HG02678 (cell line): ENCODE data around the gene GPR132.
A peak's percentile ranks its signal among the peaks of the same experiment; 100 is the strongest.
"Not testable (repeated sequence)": the region's sequence is repeated elsewhere in the genome, so short reads cannot be mapped to it uniquely, and the experiment has no call there.

Experiments
- ATAC-seq: cut with Tn5 transposase; IDR thresholded peaks from one replicate; pipeline ENCODE4 v1.9.1; 2021; ENCODE audit warnings: mild to moderate bottlenecking, moderate library complexity; ENCODE audit not compliant: unreplicated experiment

The GPR132 gene

GRCh38 chr14:105065280-105066228 is at the start of gene GPR132:
TSS of gene GPR132 (minus strand) at chr14:105065430. CDS start at chr14:105055420, 10,010 bp downstream.
- ATAC-seq: peak; percentile 55

DNA sequence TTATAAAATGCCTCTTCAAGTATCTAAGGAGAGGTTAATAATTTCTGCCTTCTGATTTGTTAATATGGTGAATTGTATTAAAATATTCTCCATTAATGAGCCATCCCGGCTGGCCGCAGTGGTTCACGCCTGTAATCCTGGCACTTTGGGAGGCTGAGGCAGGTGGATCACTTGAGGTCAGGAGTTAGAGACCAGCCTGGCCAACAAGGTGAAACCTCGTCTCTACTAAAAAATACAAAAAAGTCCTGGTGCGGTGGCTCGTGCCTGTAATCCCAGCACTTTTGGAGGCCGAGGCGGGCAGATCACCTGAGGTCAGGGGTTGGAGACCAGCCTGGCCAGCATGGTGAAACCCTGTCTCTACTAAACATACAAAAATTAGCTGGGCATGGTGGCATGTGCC is 44.0 kb upstream of the GPR132 start:
- ATAC-seq: not testable (repeated sequence)

GRCh38 chr14:105108516-105108864 is 43.3 kb upstream of the GPR132 start:
- ATAC-seq: no peak

DNA sequence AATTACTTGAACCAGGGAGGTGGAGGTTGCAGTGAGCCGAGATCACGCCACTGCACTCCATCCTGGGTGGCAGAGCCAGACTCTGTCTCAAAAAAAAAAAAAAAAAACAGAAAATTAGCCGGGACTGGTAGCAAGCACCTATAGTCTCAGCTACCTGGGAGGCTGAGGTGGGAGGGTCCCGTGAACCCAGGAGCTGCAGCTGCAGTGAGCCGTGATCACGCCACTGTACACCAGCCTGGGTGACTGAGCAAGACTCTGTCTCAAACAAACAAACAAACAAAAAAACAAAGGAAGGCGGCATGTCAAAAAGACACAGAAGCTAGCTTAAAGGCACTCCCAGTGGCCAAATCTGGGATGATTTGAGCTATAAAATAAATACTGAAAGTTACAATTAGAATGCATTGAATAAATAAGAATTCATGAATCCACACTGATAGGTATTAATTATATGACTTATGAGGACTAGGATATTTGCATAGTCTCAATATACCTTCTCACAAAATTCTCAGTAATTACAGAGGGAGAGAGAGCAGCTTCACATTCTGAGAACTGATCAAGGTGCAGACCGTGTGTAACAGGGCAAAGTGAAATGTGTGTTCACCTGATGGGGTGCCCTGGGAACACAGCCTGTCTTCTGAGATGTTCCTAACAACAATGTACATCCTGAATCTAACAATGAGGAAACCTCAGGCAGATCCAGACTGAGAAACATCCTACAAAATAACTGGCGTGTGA is 42.7 kb upstream of the GPR132 start:
- ATAC-seq: no peak

DNA sequence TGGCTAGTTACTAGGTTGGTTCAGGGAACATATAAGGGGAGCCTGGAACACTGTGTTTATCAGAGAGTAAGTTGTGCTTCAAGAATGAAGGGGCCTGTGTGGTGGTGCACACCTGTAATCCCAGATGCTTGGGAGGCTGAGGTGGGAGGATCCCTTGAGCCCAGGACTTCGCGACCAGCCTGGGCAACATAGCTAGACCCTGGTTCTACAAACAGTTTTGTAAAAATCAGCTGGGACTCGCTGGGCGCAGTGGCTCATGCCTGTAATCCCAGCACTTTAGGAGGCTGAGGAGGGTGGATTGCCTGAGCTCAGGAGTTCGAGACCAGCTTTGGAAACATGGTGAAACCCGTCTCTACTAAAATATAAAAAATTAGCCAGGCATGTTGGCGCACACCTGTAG is 42.1 kb upstream of the GPR132 start:
- ATAC-seq: no peak

GRCh38 chr14:105105158-105105557 is 39.9 kb upstream of the GPR132 start:
- ATAC-seq: no peak

DNA sequence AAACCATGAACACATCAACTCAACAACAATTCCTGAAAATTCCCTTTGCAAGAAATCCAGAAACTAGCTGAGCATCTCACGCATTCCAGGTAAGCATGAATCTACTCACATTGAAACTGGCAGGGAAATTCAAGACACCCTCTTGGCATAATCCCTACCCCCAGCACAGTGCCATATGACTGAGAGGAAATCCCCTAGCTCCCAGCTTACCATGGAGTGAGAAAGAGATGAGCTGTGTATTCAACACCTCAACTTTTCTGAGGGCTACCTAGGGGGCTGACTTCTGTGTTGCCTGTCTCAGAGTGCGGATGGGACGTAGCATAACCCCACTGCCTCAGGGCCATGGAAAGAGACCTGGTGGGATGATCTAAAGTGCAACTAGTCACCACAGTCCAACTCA is 37.7 kb upstream of the GPR132 start:
- ATAC-seq: no peak

- no peak for ATAC-seq
Measured at GRCh38 chr14:105102361-105102870, 37.2 kb upstream of the GPR132 start.

- no peak for ATAC-seq
Measured at GRCh38 chr14:105100910-105101309, 35.7 kb upstream of the GPR132 start.

- ATAC-seq: no peak
Measured at GRCh38 chr14:105099778-105100177, 34.5 kb upstream of the GPR132 start.

GRCh38 chr14:105098316-105098715 is 33.1 kb upstream of the GPR132 start:
- ATAC-seq: no peak

- no peak for ATAC-seq
Measured at GRCh38 chr14:105097794-105098127, 32.5 kb upstream of the GPR132 start.

DNA sequence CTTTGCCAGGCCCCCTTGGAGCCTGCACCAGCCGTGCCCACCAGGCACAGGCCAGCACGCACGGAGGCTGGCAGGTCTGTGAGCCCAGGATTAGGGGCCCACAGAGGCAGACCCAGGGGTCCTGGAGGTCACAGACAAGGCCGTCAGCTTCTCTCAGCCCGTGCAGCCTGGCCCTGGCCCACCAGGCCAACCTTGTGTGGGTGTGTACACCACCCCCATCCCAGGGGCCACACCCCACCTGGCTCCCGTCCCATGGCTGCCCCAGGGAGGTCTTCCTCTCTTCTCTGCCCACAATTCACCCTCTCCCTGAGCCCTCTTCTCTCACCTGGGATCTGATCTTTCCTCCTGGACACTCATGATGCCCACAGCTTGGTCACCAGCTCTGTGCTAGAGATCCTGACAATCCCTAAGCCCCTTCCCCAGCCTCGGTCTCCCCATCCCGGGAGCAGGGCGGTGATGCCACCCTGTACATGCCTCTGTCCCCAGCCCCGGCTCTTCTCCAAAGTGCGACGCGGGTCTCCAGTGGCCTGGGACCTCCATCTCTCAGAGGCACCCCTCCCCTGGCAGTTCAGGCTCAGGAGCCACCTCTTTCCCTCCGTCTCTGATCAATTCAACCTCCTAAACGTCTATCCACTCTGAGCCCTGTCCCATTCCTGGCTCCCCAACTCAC is 31.1 kb upstream of the GPR132 start:
- ATAC-seq: no peak

- no peak for ATAC-seq
Measured at GRCh38 chr14:105095236-105095805, 30.1 kb upstream of the GPR132 start.

GRCh38 chr14:105094193-105094907 is 29.1 kb upstream of the GPR132 start:
- ATAC-seq: no peak

DNA sequence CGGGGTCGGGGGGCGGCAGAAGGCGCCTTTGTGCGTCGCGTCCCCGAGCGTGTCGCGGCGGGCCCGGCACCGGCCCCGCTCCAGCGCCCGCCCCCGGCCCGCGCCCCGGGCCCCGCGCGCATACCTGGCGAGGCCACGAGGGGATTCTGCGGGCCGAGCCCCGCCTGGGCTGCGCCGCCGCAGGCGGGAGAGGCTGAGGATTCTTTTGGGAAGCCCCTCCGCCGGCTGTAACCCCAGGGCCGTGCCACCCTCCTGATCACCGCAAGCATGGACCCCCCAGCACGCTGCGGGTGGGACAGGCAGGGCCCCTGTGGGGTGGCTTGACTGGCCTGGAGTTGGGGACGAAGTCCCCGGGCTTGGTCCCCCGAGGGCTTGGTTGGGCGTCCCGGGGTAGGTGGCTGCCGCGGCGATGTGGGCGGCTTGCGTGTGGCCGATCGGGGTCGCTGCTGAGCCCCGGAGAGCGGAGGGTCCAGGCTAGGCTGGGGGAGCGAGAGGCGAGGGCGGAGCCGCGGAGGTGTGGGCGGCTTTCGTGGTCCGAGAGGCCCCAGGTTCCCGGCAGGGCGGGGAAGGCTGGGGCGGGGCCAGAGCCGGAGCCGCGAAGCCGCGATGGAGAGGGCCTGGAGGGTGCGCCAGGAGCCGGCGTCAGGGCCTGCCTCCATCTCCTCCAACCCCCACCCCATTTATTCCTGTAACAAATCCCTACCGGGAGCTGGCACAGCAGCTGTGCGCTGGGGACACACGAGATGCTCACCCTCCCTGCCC is 28.4 kb upstream of the GPR132 start:
- ATAC-seq: peak; percentile 57

DNA sequence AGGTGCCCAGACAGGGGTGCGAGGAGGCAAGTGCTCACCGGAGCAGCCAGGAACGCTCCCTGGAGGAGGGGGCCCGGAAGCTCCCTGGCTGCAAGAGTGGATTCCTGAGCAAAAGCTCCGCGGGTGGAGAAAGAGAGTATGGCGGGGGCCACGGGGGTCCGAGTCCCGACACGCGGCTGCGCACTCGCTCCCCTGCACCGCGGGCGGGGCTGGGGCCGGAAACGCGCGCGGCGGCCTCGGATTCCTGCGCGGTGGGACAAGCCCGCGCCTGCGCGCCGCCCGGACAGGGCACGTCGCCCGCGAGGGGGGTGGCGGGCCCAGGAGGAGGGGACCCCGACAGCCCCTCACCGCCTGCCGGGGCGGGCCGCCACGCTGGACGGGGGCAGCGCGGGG is 27.8 kb upstream of the GPR132 start:
- ATAC-seq: peak; percentile 28

DNA sequence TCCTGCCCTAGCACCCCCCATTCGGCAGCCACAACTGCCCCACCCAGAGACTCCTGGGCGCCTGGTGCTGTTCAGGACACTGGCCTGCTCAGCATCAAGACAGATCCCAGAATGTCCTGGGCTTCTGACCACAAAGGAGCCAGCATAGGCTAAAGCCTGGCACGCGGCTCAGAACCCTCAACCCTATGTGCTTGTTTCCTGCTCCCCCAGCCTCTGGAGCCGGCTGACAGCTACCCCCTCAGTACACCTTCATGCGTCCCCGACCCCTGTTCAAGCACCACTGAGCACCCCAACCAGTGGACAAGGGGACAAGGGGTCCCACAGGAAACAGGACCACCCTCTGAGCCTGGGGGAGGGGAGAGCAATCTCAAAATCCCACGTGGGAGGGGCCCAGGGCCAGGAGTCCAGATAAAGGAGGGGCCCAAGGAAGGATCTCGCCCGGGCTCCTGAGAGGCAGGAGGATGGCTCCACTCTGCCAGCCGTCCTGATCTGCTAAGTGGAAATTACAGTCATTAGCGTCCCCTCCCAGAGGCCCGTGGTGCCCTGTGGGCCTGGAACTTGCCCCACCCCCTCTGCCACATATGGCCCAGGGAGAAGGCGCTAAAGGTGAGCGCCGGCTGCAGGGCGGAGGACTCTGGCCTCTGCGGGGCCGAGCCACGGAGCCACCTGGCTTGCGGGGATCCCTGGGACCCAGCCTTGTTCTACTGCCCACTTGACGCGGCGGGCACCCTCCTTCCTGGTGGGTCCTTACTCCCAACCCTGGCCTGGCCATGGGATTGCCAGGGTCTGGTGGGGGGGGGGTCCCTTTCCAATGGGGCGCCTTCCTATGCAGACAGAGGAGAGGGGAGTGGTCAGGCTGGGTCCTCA is 27.2 kb upstream of the GPR132 start:
- ATAC-seq: no peak
